OCI-LY7 (cell line): ENCODE data around the gene S100A2. TPM values are rescaled to one million over a fixed set of nuclear protein-coding genes. Genes with fewer than 3 reads are reported as not detected.

Experiments
- BruUV-seq: library from RNA; stranded (reverse); fragments of 400-500 nt; replicated peaks from 2 replicates; lab custom pipeline; 2021; lab: Mats Ljungman, UMichigan
- CTCF ChIA-PET: fragments of 300-600 bp; sonication (Branson Sonifier 250); formaldehyde crosslinking; loops from one replicate; lab custom pipeline; 2022; ENCODE audit warnings: antibody characterized with exemption; ENCODE audit not compliant: unreplicated experiment; lab: Charles Lee
- POLR2A ChIA-PET: fragments of 300-600 bp; sonication (Branson Sonifier 250); formaldehyde crosslinking; loops from one replicate; lab custom pipeline; 2022; ENCODE audit warnings: antibody characterized with exemption; lab: Charles Lee
- DNase-seq: peaks from one replicate; pipeline ENCODE4 v3.0.0-alpha.2; 2015; ENCODE audit warnings: low spot score
- H2AFZ ChIP-seq: fragments of 200-600 bp; sonication (generic), shearing (Covaris generic); 2 replicates; pipeline ENCODE4 v1.6.1; 2014; ENCODE audit warnings: mild to moderate bottlenecking, antibody characterized with exemption, low read length, moderate library complexity
- H3K27ac ChIP-seq: fragments of 200-600 bp; sonication (generic); 2 replicates; pipeline ENCODE4 v1.5.1; 2014; ENCODE audit warnings: mixed run types, low read depth, mild to moderate bottlenecking, moderate library complexity, low read length, inconsistent platforms; ENCODE audit not compliant: poor library complexity, severe bottlenecking
- H3K36me3 ChIP-seq: fragments of 200-600 bp; sonication (generic); 2 replicates; pipeline ENCODE4 v1.6.1; 2014; ENCODE audit warnings: mild to moderate bottlenecking, antibody characterized with exemption, low read length, moderate library complexity, mixed read lengths; ENCODE audit not compliant: insufficient read depth
- H3K4me1 ChIP-seq: fragments of 200-600 bp; sonication (generic); 2 replicates; pipeline ENCODE4 v1.5.1; 2014; ENCODE audit warnings: mild to moderate bottlenecking, low read length; ENCODE audit not compliant: insufficient read depth, poor library complexity, severe bottlenecking
- H3K4me2 ChIP-seq: fragments of 200-600 bp; sonication (generic); 2 replicates; pipeline ENCODE4 v1.6.1; 2014; ENCODE audit warnings: mild to moderate bottlenecking, low read length
- H3K4me3 ChIP-seq: fragments of 200-600 bp; sonication (generic); 2 replicates; pipeline ENCODE4 v1.5.1; 2014; ENCODE audit warnings: mild to moderate bottlenecking, low read depth, low read length; ENCODE audit not compliant: poor library complexity, severe bottlenecking
- H3K79me2 ChIP-seq: fragments of 200-600 bp; sonication (generic); 2 replicates; pipeline ENCODE4 v1.6.1; 2016; ENCODE audit warnings: low read depth, mild to moderate bottlenecking, low read length, moderate library complexity, mixed read lengths; ENCODE audit not compliant: insufficient read depth
- H3K9me2 ChIP-seq: fragments of 200-600 bp; sonication (generic); 2 replicates; pipeline ENCODE4 v1.6.1; 2016; ENCODE audit warnings: mild to moderate bottlenecking, low read length, mixed read lengths; ENCODE audit not compliant: insufficient read depth
- H3K9me3 ChIP-seq: fragments of 200-600 bp; sonication (generic); 2 replicates; pipeline ENCODE4 v1.6.1; 2014; ENCODE audit warnings: mild to moderate bottlenecking, mixed run types, low read length, mixed read lengths
- H4K20me1 ChIP-seq: fragments of 200-600 bp; sonication (generic); 2 replicates; pipeline ENCODE4 v1.6.1; 2014; ENCODE audit warnings: mild to moderate bottlenecking, antibody characterized with exemption, low read length, moderate library complexity, mixed read lengths; ENCODE audit not compliant: insufficient read depth
- EZH2phosphoT487 ChIP-seq: fragments of 200-600 bp; sonication (generic); IDR thresholded peaks from 2 replicates; pipeline ENCODE4 v1.6.1; 2018; ENCODE audit warnings: low read depth, borderline replicate concordance, mild to moderate bottlenecking, mixed run types, antibody characterized with exemption, low read length, moderate library complexity, mixed read lengths
- intact Hi-C: fragments of 100-400 bp; cut with micrococcal nuclease; formaldehyde crosslinking; loops from one replicate; pipeline ENCODE4 v1.10.0; 2022; ENCODE audit not compliant: unreplicated experiment
- total RNA-seq, 2 experiments: library from RNA; depleted of rRNA in 1 of 2; stranded (reverse); fragments of >200 nt in 1 of 2; shearing (Covaris generic) in 1 of 2; gene quantifications; 2 replicates each; pipeline ENCODE4 v1.2.3, GENCODE V29; 2014 to 2022
- TF ChIP-seq, protein P1 (sequence below): fragments of 200-600 bp; sonication (generic); conservative IDR thresholded peaks from 2 replicates; pipeline ENCODE4 v1.5.1; 2014; ENCODE audit warnings: mild to moderate bottlenecking, antibody characterized with exemption, low read length, moderate library complexity, mixed read lengths

Gene S100A2
- total RNA-seq, 2 experiments from 2014 or later = 1.4 TPM; not detected in 1

DNA sequence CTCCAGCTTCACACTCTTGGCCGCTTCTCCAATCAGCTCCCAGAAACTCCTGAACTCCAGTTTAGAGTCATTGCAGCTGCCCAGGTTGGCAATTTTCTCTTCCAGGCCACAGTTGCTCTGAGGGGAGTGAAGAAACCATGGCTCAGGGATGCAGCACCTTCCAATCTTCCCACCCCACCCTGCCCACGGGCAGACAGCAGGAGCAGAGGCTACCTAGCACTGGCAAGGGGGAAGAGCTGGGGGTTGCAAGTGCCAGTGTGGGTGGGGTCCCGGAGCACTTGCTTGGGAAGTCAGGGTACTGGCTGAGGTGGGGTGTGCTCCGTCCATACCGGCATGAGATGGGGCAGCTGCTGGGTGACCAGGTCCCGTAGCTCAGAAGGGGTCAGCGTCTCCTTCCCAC, 49.3 kb upstream of the S100A2 start:
- no peak overlapping the region for H3K27ac ChIP-seq
- POLR2A ChIA-PET = interaction anchor here (0.6 to 1.4 kb wide), 2 partner anchors 20 to 118 kb away, joined by 3 to 5 read pairs; no protein-coding TSS in a partner anchor
- H3K4me3 ChIP-seq = no peak overlapping the region
- CTCF ChIA-PET = interaction anchor here (0.5 kb wide), 1 partner anchor 74 kb away, joined by 3 read pairs; no protein-coding TSS in a partner anchor
- H3K4me2 ChIP-seq = no peak overlapping the region
- no peaks in the 10 kb centered on the region for H3K9me2 ChIP-seq
- H3K4me1 ChIP-seq = peaks cover 5% of the 10 kb centered on the region
- H3K9me3 ChIP-seq = no peaks in the 10 kb centered on the region
- intact Hi-C loops = no loop called here
- H4K20me1 ChIP-seq = no peaks in the 10 kb centered on the region
- no peak overlapping the region for H2AFZ ChIP-seq
- no peak for DNase-seq
- BruUV-seq = no TSS peak
- no peaks in the 10 kb centered on the region for H3K79me2 ChIP-seq
- H3K36me3 ChIP-seq = peaks cover 5% of the 10 kb centered on the region; the same call in 1 of the 2 replicates
- TF ChIP-seq EZH2phosphoT487 = no peak
- TF ChIP-seq, protein P1, sequence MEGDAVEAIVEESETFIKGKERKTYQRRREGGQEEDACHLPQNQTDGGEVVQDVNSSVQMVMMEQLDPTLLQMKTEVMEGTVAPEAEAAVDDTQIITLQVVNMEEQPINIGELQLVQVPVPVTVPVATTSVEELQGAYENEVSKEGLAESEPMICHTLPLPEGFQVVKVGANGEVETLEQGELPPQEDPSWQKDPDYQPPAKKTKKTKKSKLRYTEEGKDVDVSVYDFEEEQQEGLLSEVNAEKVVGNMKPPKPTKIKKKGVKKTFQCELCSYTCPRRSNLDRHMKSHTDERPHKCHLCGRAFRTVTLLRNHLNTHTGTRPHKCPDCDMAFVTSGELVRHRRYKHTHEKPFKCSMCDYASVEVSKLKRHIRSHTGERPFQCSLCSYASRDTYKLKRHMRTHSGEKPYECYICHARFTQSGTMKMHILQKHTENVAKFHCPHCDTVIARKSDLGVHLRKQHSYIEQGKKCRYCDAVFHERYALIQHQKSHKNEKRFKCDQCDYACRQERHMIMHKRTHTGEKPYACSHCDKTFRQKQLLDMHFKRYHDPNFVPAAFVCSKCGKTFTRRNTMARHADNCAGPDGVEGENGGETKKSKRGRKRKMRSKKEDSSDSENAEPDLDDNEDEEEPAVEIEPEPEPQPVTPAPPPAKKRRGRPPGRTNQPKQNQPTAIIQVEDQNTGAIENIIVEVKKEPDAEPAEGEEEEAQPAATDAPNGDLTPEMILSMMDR = no peak

DNA sequence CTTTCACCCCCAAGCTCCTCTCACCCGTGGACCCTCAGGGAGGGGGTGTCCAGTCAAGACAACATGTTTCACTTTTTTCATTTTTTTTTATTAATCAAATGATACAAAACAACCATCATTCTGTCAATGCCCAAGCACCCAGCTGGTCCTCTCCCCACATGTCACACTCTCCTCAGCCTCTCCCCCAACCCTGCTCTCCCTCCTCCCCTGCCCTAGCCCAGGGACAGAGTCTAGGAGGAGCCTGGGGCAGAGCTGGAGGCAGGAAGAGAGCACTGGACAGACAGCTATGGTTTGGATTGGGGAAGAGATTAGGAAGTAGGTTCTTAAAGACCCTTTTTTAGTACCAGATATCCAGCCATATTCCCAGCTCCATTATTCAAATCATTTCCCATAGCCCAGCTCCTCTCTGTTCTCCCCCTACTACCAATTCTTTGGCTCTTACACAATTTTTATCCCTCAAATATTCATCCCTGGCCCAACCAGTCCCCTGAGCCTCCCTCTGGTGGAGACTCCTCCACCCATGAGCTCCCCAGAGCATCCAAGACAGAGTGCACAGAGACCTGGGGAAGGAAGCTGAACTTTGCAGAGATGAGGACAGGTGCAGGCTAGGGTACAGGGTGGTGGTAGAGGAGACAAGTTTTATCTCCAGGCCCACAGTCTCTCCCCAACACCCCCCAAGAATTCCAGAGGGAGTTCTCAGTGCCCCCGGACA, 48.7 kb upstream of the S100A2 start:
- H3K36me3 ChIP-seq = no peaks in the 10 kb centered on the region
- CTCF ChIA-PET = interaction anchor here (0.5 kb wide), 1 partner anchor 75 kb away, joined by 3 read pairs; no protein-coding TSS in a partner anchor
- POLR2A ChIA-PET = interaction anchor here (0.6 to 1.4 kb wide), 2 partner anchors 18 to 21 kb away, joined by 4 to 5 read pairs; no protein-coding TSS in a partner anchor
- H3K4me3 ChIP-seq = no peak overlapping the region
- no peaks in the 10 kb centered on the region for H3K9me3 ChIP-seq
- no peak overlapping the region for H2AFZ ChIP-seq
- TF ChIP-seq, protein P1 = no peak
- no peak for TF ChIP-seq EZH2phosphoT487
- no peak for DNase-seq
- H3K79me2 ChIP-seq = no peaks in the 10 kb centered on the region
- peaks cover 5% of the 10 kb centered on the region for H3K4me1 ChIP-seq
- no peak overlapping the region for H3K4me2 ChIP-seq
- H3K27ac ChIP-seq = no peak overlapping the region
- BruUV-seq = no TSS peak
- intact Hi-C loops = no loop called here
- no peaks in the 10 kb centered on the region for H4K20me1 ChIP-seq
- no peaks in the 10 kb centered on the region for H3K9me2 ChIP-seq

DNA sequence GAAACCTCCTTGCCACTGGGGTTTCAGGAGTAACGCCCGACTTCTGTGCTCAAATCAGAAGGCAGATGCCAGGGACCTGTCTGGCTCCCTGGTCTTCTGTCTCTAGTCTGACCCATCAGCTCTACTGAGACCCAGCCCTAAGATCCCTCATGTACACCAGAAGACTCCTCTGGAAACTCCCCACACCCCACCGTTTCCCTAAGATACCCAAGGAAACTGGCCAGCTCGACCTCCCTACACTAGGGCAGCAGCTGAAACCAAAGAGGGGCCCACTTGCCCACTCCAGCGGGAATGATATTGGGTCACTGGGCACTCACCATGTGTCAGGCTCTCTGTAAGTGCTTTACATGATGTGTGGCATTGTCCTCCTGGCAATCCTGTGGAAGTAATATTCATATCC, 47.8 kb upstream of the S100A2 start:
- ChIA-PET CTCF (no interaction called here), POLR2A (interaction anchor here (0.6 kb wide), 1 partner anchor 9 kb away, joined by 4 read pairs; no protein-coding TSS in a partner anchor)
- BruUV-seq = no TSS peak
- Histone ChIP-seq H3K36me3 (no peaks in the 10 kb centered on the region), H3K9me3 (no peaks in the 10 kb centered on the region), H2AFZ (no peak overlapping the region), H3K4me2 (no peak overlapping the region), H3K4me1 (peaks cover 5% of the 10 kb centered on the region), H4K20me1 (no peaks in the 10 kb centered on the region), H3K4me3 (no peak overlapping the region), H3K27ac (no peak overlapping the region), H3K9me2 (no peaks in the 10 kb centered on the region), H3K79me2 (no peaks in the 10 kb centered on the region)
- DNase-seq = no peak
- intact Hi-C loops = no loop called here
- TF ChIP-seq, protein P1 = no peak
- TF ChIP-seq EZH2phosphoT487 = no peak
